Activated T-helper 1 cell treated with anti-CD3 and anti-CD28 coated beads, Interleukin-2, amount 50 U/mL, for 16 hours (primary cell): ENCODE results near the gene ARID4B.

ENCODE experiments used
- DNase-seq, 2 donors: peaks; one replicate each; pipeline ENCODE4 v3.0.0-alpha.2; 2020; ENCODE audit warnings: low read depth in 1 of 2, low spot score in 1 of 2

ARID4B gene

DNA sequence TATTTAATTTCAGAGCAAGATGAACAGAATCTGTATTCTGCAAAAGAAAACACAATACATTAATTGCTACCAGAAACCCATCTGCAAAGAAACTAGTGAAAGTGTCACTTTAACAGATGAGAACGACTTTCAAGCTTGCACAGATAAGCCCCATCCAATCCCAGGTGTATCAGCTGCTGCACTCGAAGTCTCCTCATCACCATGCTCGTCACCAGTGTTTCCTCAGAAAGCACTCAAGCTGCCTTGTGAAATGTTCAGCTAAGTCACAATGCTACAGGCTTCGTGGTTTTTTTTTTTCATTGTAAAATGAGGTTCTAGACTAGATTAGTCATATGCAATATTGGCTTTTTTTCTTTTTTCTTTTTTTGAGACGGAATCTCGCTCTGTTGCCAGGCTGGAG lies 196.0 kb downstream of the ARID4B start:
- DNase-seq, result no peak

DNA sequence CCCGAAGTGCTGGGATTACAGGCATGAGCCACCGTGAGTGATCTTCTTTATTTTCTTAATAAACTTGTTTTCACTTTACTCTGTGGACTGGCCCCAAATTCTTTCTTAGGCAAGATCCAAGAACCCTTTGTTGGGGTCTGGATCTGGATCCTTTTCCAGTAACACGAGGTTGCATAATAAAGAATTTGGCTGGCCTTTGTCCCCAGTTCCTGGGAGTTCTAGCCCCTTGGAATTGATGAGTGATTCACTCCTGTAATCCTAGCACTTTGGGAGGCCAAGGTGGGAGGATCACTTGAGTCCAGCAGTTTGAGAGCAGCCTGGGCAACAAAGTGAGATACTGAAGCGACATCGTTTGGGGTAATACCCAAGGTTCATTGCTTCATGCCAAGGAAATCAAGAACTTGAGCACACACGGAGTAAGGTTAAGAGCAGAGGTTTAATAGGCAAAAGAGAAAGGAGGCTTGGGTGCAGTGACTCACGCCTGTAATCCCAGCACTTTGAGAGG lies 197.2 kb downstream of the ARID4B start:
- DNase-seq, result no peak

DNA sequence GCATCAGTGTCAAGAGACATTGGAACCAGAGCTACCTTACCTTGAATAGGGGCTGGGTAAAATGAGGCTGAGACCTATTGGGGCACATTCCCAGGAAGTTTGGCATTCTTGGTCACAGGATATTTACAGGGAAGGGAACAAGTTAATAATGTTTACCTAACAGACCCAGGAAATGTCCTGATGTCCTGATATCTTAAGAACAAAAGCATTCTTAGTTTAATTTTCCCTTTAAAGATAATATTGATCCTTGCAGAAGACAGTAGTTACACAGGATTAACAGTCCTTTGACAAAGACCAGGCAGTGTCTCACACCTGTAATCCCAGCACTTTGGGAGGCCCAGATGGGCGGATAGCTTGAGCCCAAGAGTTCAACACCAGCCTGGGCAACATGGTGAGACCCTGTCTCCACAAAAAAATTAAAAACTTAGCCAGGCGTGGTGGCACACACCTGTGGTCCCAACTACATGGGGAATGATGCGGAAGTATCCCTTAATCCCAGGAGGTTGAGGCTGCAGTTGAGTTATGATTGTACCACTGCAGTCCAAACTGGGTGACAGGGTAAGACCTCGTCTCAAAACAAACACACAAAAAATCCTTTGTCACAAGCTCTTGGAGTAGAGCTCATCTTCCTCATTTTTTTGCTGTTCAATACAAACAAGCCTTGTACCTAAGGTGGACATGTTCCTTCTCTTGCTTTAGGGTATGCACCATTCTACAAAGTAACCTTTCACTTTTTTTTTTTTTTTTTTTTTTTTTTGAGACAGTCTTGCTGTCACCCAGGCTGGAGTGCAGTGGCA lies 198.0 kb downstream of the ARID4B start:
- DNase-seq, result no peak

DNA sequence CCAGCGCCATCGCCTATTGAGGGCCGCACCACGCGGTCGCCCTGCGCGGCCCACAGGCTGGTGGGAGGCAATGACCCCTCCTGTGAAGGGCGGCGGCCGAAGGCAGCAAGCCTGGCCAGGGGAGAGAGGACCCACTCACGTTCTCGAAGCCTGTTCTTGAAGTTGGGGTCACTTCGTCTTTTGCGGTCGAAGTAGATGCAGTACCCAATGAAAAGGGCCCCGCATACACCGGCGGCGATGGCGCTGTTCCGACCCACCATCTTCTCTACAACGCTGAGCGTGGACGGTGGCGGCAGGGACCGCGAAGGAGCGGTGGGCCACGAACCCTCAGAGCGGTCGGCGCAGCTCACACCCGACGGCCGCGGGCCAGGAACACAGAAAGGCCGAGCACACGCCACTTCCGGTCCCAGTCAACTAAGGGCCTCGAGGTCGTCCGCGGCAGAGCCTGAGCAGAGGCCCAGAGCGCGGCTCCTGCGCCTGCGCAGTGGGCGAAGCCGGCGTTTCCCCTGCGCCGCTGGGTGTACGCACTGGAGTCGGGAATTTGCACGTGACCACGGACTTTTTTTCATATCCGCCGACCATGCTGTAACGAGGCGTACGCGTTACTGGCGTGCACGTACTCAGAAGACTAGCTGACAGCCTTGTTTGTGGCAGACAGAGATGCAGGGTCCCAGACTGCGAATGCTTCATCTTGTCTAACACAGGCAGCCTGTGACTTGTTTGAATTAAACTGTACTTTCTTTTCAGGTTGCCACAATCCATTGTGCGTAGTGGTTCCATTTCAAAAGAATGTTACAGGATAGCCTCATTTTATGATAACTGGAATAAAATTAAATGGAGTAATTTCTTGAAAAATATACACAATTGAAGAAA lies 199.3 kb downstream of the ARID4B start, which contains the start of gene TOMM20:
TSS of gene TOMM20 (minus strand) at position 382 of the 873 bp plus-strand sequence. CDS start at position 260, 122 bp downstream.
- DNase-seq, result peak; percentile 76 to 90

DNA sequence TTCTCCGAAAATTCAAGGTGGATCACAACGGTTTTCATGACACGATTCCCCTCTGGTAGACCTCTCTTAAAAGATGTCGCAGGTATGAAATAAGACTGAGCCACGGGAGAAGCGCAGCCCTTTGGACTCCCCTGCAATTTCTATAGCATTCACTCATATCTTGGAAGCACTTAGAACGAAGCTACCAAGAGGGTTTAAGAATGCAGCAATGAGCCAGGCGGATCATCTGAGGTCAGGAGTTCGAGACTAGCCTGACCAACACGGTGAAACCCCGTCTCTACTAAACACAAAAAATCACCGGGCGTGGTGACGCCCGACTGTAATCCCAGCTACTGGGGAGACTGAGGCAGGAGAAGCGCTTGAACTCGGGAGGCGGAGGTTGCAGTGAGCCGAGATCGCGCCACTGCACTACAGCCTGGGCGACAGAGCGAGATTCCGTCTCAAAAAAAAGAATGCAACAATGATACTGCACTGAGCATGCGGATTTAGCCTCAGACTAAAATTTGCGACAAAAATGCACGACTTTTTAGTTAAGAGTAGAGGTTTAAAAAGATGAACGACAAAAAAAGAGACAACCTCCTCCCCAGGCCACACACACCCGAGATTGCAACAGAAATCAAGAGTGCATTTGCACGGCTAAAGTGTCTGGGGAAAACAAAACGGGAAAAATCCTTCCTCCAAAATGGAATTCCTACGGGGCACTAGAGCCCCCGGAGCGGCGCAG lies 200.1 kb downstream of the ARID4B start:
- DNase-seq, result no peak

DNA sequence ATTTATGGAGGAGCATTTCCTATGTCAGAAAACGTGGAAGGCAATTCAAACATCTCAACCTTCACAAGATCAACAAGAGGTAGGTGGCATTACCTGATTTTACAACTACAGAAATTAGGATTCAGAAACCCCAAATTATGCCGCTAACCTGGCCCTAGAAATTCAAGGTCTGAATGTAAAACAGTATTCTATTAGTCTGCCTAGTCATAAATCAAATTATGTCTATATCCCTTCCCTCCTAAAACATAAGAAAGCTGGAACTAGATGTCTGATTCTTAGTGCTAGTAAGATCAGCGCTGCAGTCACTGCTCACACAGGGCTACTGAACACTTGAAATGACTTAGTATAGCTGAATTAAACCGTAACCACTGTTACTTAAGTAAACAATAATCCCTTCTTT lies 200.8 kb downstream of the ARID4B start:
- DNase-seq, result no peak

DNA sequence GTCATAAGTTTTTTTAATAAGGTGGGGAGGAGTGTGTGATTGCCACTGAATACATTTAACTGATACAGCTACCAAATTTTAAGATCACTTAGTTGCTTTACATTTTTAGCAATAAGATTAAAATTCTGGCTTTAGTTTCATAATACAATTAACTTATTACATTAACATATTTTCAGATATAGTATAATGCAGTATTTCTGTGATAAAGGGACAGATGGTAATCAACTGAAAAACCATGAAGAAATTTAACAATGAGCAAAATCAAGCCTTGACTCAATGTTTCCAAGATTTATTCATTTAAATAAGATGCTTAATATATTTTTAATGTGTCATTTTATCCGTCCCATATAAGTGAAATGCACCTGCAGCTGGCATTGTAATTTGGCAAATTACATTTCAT lies 203.3 kb downstream of the ARID4B start:
- DNase-seq, result no peak

DNA sequence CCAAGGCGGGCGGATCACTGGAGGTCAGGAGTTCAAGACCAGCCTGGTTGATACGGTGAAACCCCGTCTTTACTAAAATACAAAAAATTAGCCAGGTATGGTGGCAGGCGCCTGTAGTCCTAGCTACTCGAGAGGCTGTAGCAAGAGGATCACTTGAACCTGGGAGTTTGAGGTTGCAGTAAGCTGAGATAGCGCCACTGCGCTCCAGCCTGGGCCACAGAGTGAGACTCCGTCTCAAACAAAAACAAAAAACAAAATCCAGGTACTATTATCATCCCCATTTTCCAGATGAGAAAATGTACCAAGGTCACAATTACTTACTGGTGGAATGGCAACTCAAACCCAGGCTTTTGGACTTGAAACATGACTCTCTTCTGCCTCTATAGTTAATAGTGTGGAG lies 203.9 kb downstream of the ARID4B start:
- DNase-seq, result no peak

DNA sequence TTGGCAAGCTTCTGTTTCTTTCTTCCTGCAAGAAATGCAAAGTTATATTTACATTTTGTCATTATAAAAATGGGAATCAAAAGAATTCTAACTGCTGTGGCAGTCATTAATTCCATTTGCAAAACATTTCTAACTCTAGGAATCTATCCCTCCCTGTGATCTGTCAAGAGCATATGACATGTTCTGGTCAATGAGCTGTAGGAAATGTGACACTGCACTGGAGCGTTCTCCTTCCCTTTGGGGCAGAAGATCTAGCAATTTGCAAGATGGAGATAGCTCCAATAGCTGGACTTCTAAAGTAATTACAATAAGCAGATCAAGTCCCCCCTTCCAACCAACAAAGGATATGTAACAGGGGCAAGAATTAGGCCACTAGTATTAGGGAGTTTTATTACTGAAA lies 205.6 kb downstream of the ARID4B start:
- DNase-seq, result no peak
